IMR-90 (cell line): ENCODE results near the gene C6orf136. TPM values are rescaled to one million over a fixed set of nuclear protein-coding genes. Genes with fewer than 3 reads are reported as not detected.

ENCODE experiments used
- ATAC-seq: fragments of 200-7000 bp; cut with Tn5 transposase; 2 replicates; pipeline ENCODE4 v1.9.1; 2020; ENCODE audit warnings: low read depth, mild to moderate bottlenecking, moderate library complexity
- BruUV-seq: library from RNA; stranded (reverse); fragments of 400-500 nt; replicated peaks from 2 replicates; lab custom pipeline; 2021; lab: Mats Ljungman, UMichigan
- CTCF ChIA-PET: fragments of 300-600 bp; formaldehyde crosslinking; extraction: SDS; loops from one replicate; lab custom pipeline; 2021; ENCODE audit warnings: antibody characterized with exemption; lab: Yijun Ruan, JAX
- POLR2A ChIA-PET: fragments of 300-600 bp; sonication (Branson Sonifier 250); formaldehyde crosslinking; loops from one replicate; lab custom pipeline; 2022; ENCODE audit warnings: antibody characterized with exemption; ENCODE audit not compliant: unreplicated experiment; lab: Charles Lee
- DNase-seq: peaks from one replicate; pipeline ENCODE4 v3.0.0; 2013
- H2AFZ ChIP-seq: replicated peaks from 2 replicates; pipeline ENCODE3; 2013; ENCODE audit warnings: low read length, mild to moderate bottlenecking; ENCODE audit not compliant: poor library complexity
- H2AK5ac ChIP-seq: 2 replicates; pipeline ENCODE4 v1.6.1; 2013; ENCODE audit warnings: low read depth, low read length, inconsistent platforms
- H2AK9ac ChIP-seq: replicated peaks from 2 replicates; pipeline ENCODE3; 2013; ENCODE audit warnings: mild to moderate bottlenecking, low read depth, low read length, moderate library complexity; ENCODE audit not compliant: poor library complexity
- H2BK120ac ChIP-seq: 2 replicates; pipeline ENCODE4 v1.6.1; 2013; ENCODE audit warnings: low read depth, low read length, inconsistent platforms
- H2BK15ac ChIP-seq: 3 replicates; pipeline ENCODE4 v1.6.1; 2013; ENCODE audit warnings: low read depth, low read length, inconsistent platforms
- H2BK20ac ChIP-seq: 2 replicates; pipeline ENCODE4 v1.6.1; 2013; ENCODE audit warnings: low read depth, mild to moderate bottlenecking, inconsistent platforms, low read length, moderate library complexity
- H2BK5ac ChIP-seq: 2 replicates; pipeline ENCODE4 v1.6.1; 2013; ENCODE audit warnings: mild to moderate bottlenecking, low read depth, low read length, inconsistent platforms; ENCODE audit not compliant: poor library complexity, severe bottlenecking
- H3K14ac ChIP-seq: replicated peaks from 2 replicates; pipeline ENCODE4 v1.6.1; 2013; ENCODE audit warnings: low read depth, low read length, inconsistent platforms
- H3K18ac ChIP-seq: 2 replicates; pipeline ENCODE4 v1.6.1; 2013; ENCODE audit warnings: low read depth, low read length, control low read depth
- H3K23ac ChIP-seq: 2 replicates; pipeline ENCODE4 v1.6.1; 2013; ENCODE audit warnings: low read depth, low read length, inconsistent platforms
- H3K27ac ChIP-seq: 2 replicates; pipeline ENCODE4 v1.5.1; 2013; ENCODE audit warnings: mild to moderate bottlenecking, control low read depth, low read length; ENCODE audit not compliant: insufficient read depth
- H3K27me3 ChIP-seq: 2 replicates; pipeline ENCODE4 v1.6.1; 2013; ENCODE audit warnings: low read length; ENCODE audit not compliant: control insufficient read depth, insufficient read depth
- H3K36me3 ChIP-seq: 2 replicates; pipeline ENCODE4 v1.6.1; 2013; ENCODE audit warnings: low read length, mixed read lengths; ENCODE audit not compliant: control insufficient read depth, insufficient read depth
- H3K4ac ChIP-seq: 2 replicates; pipeline ENCODE4 v1.6.1; 2013; ENCODE audit warnings: low read depth, low read length, inconsistent platforms
- H3K4me1 ChIP-seq: 2 replicates; pipeline ENCODE4 v1.6.1; 2013; ENCODE audit warnings: low read length, mixed read lengths; ENCODE audit not compliant: control insufficient read depth, insufficient read depth
- H3K4me2 ChIP-seq: 2 replicates; pipeline ENCODE4 v1.6.1; 2013; ENCODE audit warnings: low read depth, mild to moderate bottlenecking, control low read depth, low read length, moderate library complexity
- H3K4me3 ChIP-seq: 2 replicates; pipeline ENCODE4 v1.5.1; 2013; ENCODE audit warnings: low read depth, mild to moderate bottlenecking, control low read depth, low read length, moderate library complexity; ENCODE audit not compliant: insufficient read depth
- H3K56ac ChIP-seq: 2 replicates; pipeline ENCODE4 v1.6.1; 2013; ENCODE audit warnings: low read length, inconsistent platforms; ENCODE audit not compliant: insufficient read depth; ENCODE audit errors: extremely low read depth
- H3K79me1 ChIP-seq, 2 experiments: 2 replicates each; pipeline ENCODE4 v1.6.1; 2013; ENCODE audit warnings: low read length in 2 of 2, inconsistent platforms in 1 of 2, low read depth in 1 of 2
- H3K9ac ChIP-seq: 2 replicates; pipeline ENCODE4 v1.6.1; 2013; ENCODE audit warnings: low read depth, low read length, control low read depth
- H3K9me1 ChIP-seq: 2 replicates; pipeline ENCODE4 v1.6.1; 2013; ENCODE audit warnings: low read length, inconsistent platforms; ENCODE audit not compliant: insufficient read depth
- H3K9me3 ChIP-seq: 2 replicates; pipeline ENCODE4 v1.6.1; 2013; ENCODE audit warnings: low read length; ENCODE audit not compliant: control insufficient read depth, insufficient read depth
- H4K20me1 ChIP-seq: 2 replicates; pipeline ENCODE4 v1.6.1; 2013; ENCODE audit warnings: low read length, inconsistent platforms; ENCODE audit not compliant: insufficient read depth
- H4K5ac ChIP-seq: 2 replicates; pipeline ENCODE4 v1.6.1; 2013; ENCODE audit warnings: mild to moderate bottlenecking, low read depth, low read length, control low read depth
- H4K8ac ChIP-seq, 2 experiments: 2 replicates each; pipeline ENCODE4 v1.6.1; 2013; ENCODE audit warnings: low read depth in 2 of 2, low read length in 2 of 2, control low read depth in 1 of 2, inconsistent platforms in 1 of 2
- H4K91ac ChIP-seq: 2 replicates; pipeline ENCODE4 v1.6.1; 2013; ENCODE audit warnings: low read depth, low read length, inconsistent platforms; ENCODE audit not compliant: insufficient read depth
- CEBPB ChIP-seq: IDR thresholded peaks from 2 replicates; pipeline ENCODE4 v1.6.1; 2012; ENCODE audit warnings: low read depth, low read length, improper control_type of control experiment
- WGBS, 2 experiments: methylation state at CpG; one replicate each; pipeline versions ENCODE4 v1.1.5 to v1.1.7; 2013; ENCODE audit warnings: missing lambda C conversion rate in 2 of 2; ENCODE audit not compliant: insufficient read length in 1 of 2; ENCODE audit errors: extremely low coverage in 2 of 2; 5-methylcytosine and 5-hydroxymethylcytosine counted together
- dilution Hi-C: fragments of 300-500 bp; cut with HindIII; formaldehyde crosslinking; loops from one replicate; pipeline ENCODE4 v1.14.3; 2018; ENCODE audit warnings: low sequenced_read_pairs; ENCODE audit not compliant: unreplicated experiment
- in situ Hi-C: fragments of 300-500 bp; cut with MboI; formaldehyde crosslinking; loops from 3 replicates; pipeline ENCODE4 v1.14.3; 2019; ENCODE audit warnings: low sequenced_read_pairs, inconsistent platforms, mixed read lengths
- intact Hi-C: fragments of 100-400 bp; cut with micrococcal nuclease; formaldehyde crosslinking; loops from 2 replicates; pipeline ENCODE4 v1.10.0; 2022
- polyA plus RNA-seq, 3 experiments: library from polyadenylated mRNA; depleted of rRNA; stranded (reverse); fragments of >200 nt; gene quantifications; 2 replicates each; pipeline ENCODE4 v1.2.3, GENCODE V29; 2012; ENCODE audit warnings: low replicate concordance in 1 of 3
- total RNA-seq: library from RNA; depleted of rRNA; stranded (reverse); fragments of >200 nt; gene quantifications from 2 replicates; pipeline ENCODE4 v1.2.3, GENCODE V29; 2012

The C6orf136 gene
- total and polyA plus RNA-seq, 2 of the 4 experiments (the other 2 are of a cell fraction) = 1.1 to 11.7 TPM

- no peak for TF ChIP-seq CEBPB
- Histone ChIP-seq H3K9me3 (no peaks in the 10 kb centered on the region), H3K23ac (no peak overlapping the region), H3K9ac (no peak overlapping the region), H4K91ac (no peak overlapping the region), H4K20me1 (peaks cover 4% of the 10 kb centered on the region; the same call in 1 of the 2 replicates), H2BK120ac (no peak overlapping the region), H3K36me3 (peaks cover 37% of the 10 kb centered on the region), H2BK15ac (no peak overlapping the region), H3K4me3 (no peak overlapping the region), H4K8ac (no peak overlapping the region), H2BK20ac (no peak overlapping the region), H3K4me2 (no peak overlapping the region), H3K56ac (no peak overlapping the region), H3K4ac (no peak overlapping the region), H3K14ac (no peak overlapping the region), H3K27me3 (no peaks in the 10 kb centered on the region), H3K27ac (no peak overlapping the region), H2AK5ac (no peak overlapping the region), H2BK5ac (no peak overlapping the region), H3K79me1 (peaks cover 18 to 31% of the 10 kb centered on the region in 2 experiments; a peak in 3 of 4 replicates), H2AK9ac (no peak overlapping the region), H3K4me1 (no peaks in the 10 kb centered on the region), H2AFZ (no peak overlapping the region), H4K5ac (no peak overlapping the region), H3K18ac (no peak overlapping the region), H3K9me1 (no peaks in the 10 kb centered on the region)
- in situ Hi-C loops = no loop called here
- dilution Hi-C loops = no loop called here
- TSS peak; percentile 13 for BruUV-seq
- ATAC-seq (no peak), DNase-seq (no peak)
- POLR2A ChIA-PET = no interaction called here
- CTCF ChIA-PET = no interaction called here
- intact Hi-C loops = no loop called here
- no CpG with 5 or more reads among the region's 2 CpGs for WGBS, 2 experiments
Observed at GRCh38 chr6:30643656-30644055, 3.3 kb upstream of the C6orf136 start.
